PC-3 (cell line): ENCODE results near the gene DIP2C.

Experiments used
- EZH2 ChIP-seq: fragments of 300-600 bp; sonication (generic); IDR thresholded peaks from one replicate; pipeline ENCODE4 v1.6.1; 2017; ENCODE audit warnings: antibody characterized with exemption, mild to moderate bottlenecking, low read length; ENCODE audit not compliant: unreplicated experiment
- TF ChIP-seq, protein P1 (sequence below): fragments of 300-600 bp; sonication (generic); conservative IDR thresholded peaks from 2 replicates; pipeline ENCODE4 v1.5.1; 2017; ENCODE audit warnings: antibody characterized with exemption, low read depth, mild to moderate bottlenecking, low read length

- no peak for TF ChIP-seq EZH2
- TF ChIP-seq, protein P1, sequence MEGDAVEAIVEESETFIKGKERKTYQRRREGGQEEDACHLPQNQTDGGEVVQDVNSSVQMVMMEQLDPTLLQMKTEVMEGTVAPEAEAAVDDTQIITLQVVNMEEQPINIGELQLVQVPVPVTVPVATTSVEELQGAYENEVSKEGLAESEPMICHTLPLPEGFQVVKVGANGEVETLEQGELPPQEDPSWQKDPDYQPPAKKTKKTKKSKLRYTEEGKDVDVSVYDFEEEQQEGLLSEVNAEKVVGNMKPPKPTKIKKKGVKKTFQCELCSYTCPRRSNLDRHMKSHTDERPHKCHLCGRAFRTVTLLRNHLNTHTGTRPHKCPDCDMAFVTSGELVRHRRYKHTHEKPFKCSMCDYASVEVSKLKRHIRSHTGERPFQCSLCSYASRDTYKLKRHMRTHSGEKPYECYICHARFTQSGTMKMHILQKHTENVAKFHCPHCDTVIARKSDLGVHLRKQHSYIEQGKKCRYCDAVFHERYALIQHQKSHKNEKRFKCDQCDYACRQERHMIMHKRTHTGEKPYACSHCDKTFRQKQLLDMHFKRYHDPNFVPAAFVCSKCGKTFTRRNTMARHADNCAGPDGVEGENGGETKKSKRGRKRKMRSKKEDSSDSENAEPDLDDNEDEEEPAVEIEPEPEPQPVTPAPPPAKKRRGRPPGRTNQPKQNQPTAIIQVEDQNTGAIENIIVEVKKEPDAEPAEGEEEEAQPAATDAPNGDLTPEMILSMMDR, result no peak
Observed at GRCh38 chr10:244227-244626, 445.2 kb downstream of the DIP2C start.
